CD4-positive, alpha-beta T cell treated with Interleukin-21 for 1 hour (primary cell): ENCODE data around the gene ST8SIA2.
"Not testable (repeated sequence)": the region's sequence is repeated elsewhere in the genome, so short reads cannot be mapped to it uniquely, and the experiment has no call there.

Experiments
- DNase-seq: peaks from one replicate; pipeline ENCODE4 v3.0.0-alpha.2; 2020

ST8SIA2 gene

DNA sequence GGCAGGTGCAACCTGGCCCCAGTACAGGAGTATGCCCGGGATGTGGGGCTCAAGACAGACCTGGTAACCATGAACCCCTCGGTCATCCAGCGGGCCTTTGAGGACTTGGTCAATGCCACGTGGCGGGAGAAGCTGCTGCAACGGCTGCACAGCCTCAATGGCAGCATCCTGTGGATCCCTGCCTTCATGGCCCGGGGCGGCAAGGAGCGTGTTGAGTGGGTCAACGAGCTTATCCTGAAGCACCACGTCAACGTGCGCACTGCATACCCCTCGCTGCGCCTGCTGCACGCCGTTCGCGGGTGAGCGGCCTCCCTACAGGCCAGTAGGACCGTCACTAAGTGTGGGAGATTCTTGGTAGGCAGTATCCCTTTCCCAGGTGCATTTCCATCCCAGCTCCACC, 51.0 kb downstream of the ST8SIA2 start:
- DNase-seq = no peak

DNA sequence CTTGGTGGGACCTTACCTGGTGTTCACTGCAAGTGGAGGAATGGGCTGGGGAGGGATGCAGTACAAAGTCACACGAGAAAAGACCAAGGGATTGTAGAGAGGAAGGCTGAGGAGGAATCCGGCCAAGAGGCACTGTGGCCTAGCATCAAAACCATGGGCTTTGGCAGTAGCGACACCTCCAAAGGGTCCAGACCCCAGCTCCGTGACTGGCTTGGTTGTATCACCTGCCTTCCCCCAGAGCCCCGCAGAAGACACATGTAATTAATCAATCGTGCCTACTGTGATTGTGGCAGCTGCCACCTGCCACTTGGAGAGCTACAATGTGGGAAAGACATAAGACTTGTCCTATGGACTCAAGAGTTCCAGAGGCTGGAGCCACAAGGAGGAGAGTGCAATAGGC, 54.7 kb downstream of the ST8SIA2 start:
- DNase-seq = no peak

DNA sequence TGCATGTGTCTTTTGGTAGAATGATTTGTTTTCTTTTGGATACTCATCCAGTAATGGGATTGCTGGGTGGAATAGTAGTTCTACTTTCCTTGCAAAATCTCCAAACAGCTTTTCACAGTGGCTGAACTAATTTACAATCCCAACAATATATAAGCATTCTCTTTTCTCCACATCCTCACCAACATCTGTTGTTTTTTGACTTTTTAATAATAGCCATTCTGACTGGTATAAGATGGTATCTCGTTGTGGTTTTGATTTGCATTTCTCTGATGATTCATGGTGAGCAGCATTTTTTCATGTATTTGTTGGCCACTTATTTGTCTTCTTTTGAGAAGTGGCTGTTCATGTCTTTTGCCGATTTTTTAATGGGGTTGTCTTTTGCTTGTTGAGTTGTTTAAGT, 55.8 kb downstream of the ST8SIA2 start:
- no peak for DNase-seq

DNA sequence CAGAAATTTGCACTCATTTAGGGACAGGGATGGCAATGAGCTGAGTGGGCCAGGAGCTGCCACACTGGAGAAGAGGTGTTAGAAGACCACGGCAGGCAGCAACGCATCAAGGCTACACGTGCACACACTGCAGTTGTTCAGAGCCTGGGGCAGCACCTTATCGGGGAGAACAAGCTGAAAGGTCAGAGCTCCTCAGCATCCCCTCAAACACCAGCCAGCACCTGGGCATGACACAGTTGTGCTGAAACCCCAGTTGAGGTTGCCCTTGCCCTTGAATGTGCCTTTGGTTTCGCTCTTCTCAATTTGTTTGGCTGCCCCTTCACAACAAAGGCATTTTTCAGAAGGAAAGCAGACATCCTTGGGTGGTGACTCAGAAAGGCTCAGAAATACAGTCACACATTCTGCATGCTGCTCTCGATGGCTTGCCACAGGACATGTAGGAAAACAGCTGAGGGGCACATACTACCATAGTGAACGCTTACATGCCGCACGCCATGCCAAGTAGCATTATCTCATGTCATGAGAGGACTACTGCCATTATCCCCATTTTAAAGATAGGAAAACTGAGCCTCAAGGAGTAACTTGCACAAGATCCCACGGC, 57.6 kb downstream of the ST8SIA2 start:
- no peak for DNase-seq

DNA sequence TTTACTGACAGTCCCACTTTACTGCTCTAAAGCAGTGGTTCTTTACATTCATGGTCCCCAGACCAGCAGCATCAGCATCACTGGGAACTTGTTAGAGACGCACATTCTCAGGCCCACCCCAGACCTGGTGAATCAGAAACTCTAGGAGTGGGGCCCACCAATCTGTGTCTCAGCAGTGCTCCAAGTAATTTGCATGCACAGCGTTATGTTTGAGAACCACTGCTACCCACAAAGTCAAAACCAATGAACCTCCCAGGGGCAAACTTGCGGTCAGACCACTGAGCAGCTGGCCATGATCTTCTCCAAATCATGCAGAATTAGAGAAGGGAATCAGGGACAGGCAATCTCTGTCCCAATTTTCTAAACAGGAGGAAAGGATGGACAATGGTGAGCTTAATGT, 58.5 kb downstream of the ST8SIA2 start:
- no peak for DNase-seq

- DNase-seq = no peak
Observed at GRCh38 chr15:92453607-92454006, 59.9 kb downstream of the ST8SIA2 start.

DNA sequence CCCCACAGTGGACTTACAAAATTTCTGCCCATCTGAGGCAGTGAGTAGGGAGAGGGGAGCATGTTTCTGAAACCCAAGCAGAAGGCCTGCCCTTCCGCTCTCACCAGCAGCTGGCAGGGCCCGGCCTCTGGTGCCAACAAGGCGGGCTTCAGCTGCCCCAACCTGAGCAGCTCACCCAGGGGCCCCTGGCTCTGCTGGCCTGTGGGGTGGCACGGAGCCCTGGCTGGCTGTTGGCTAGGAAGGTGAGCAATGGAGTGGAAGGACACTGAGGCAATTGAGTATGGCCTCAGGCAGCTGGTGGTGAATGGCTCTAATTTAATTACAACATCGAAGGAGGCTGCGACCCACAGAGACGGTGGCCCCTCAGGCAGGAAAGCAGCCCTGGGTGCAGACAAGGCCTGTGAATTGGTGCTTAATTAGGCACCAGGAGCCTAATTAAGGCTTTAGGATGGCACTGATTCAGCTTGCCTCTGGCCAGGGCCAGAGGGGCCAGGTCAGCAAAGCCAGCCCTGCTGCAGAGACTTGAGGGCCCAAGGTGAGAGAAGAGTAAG, 60.9 kb downstream of the ST8SIA2 start:
- DNase-seq = no peak

- no peak for DNase-seq
Observed at GRCh38 chr15:92455271-92455670, 61.6 kb downstream of the ST8SIA2 start.

- DNase-seq = no peak
Observed at GRCh38 chr15:92457471-92458041, 63.9 kb downstream of the ST8SIA2 start.

DNA sequence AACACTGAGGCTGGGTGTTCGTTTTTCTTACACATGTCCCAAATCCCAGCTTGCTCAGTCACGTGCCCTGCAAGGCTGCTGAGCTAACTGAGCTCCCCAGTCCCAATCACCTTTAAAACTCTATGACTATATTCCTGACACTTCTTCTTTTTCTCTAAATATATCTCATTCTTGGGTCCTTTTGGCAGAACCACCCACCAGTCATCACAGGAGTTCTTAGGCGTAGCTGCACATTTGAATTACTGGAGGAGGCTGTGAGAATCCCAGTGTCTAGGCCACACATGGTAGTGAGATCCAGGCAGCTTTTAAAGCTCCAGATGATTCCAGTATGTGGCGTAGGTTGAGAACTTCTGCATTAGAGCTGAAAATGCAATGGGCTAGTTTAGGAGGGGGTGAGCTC, 66.3 kb downstream of the ST8SIA2 start:
- DNase-seq = no peak

DNA sequence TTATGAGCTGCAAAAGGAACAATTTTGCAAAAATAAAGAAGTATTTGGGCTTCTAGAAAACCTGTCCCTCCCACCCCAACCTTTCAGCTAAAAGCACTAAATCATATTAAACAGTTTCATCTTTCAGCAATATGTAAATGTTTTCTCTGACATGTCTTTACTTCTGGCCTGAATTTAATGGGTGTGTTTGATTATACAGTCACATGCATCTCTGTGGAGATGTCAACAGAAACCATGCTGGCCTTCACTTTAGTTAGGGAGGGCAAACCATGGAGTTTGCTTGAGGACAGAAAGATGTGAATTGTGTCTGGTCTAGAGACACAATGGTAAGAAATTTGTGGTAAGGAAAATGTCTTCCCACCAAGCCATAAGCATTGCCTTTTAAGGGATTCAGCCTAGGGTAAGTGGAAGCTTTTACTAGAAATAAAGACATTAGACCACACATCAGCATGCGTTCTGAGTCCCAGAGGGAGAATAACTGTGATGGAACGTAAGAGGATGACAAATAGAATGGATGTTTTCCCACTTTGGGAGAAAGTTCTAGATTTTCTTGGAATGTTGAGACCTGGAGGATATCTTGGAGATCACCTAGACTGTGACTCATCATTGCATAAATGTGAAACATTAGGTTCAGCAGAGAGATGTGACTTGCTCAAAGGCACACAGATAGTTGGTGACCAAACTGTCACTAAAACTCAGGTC, 68.9 kb downstream of the ST8SIA2 start:
- no peak for DNase-seq

DNA sequence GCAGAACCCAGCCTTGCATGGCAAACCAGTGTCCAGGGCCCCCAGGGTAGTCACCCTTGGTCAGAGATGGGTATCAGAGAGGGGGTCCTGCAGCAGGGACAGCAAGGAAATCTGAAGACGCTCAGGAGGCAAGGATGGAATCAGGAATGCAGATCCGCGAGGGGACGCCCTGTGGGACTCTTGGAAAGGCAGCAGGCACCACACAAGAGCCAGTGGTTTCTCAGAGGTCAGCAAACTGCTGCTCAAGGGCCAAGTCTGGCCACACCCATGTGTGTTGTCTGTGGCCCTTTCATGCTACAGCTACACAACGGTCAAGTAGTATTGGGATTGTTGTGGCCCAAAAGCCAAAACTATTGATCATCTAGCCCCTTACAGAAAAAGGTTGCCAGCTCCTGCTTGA, 69.7 kb downstream of the ST8SIA2 start:
- no peak for DNase-seq

DNA sequence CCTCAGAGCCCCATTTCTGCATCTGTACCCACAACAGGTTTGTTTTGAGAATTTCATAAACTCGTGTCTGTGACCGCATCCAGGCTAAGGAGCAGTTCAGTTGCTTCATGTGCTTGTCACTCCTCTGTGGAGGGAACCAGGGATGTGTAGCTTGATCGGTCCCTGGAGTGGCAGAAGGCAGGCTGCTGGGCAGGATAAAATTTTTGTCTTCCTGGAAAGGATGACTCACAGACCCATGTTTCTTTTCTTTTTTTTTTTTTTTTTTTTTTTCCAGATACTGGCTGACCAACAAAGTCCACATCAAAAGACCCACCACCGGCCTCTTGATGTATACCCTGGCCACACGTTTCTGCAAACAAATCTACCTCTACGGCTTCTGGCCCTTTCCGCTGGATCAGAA, 70.1 kb downstream of the ST8SIA2 start:
- no peak for DNase-seq

DNA sequence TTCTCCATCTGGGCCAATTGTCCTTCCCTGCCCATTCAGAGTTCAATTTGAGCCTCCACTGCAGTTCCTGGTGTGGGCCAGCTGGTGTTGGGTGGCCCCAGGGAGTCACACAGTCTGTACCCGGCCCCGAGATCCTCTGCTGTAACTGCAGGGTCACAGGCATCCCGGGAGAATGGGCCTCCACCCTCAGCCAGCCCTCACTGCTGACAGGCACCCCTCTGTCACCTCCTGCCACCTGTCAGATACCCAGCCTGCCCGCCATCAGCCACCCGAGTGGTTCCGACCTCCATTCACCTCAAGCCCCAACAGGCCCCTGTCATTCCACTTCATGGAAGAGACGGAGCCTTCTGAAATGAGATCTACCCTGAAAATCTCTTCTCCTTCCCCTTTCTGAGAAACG, 73.2 kb downstream of the ST8SIA2 start:
- DNase-seq = no peak

- no peak for DNase-seq
Observed at GRCh38 chr15:92467245-92467644, 73.6 kb downstream of the ST8SIA2 start.

GRCh38 chr15:92468991-92469390, 75.3 kb downstream of the ST8SIA2 start:
- DNase-seq = no peak

- no peak for DNase-seq
Observed at GRCh38 chr15:92471288-92471687, 77.6 kb downstream of the ST8SIA2 start.

DNA sequence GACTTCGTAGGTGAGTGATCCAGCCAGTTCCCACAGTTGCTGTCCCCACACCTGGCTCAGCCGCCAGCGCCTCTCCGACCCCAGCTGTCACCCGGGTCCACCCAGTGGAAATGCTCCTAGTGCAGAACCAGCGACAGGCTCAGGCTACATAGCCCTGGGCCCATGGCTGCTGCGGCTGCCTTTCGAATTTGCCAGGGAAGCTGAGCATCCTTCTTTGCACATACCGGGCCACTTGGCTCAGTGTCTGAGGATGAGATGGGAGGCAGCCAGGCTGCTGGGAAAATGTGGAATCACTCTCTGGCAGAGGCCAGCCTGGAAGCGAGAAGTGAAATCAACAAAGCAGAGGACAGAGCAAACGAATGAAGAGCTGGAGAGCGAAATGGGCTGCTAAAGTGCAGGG, 80.1 kb downstream of the ST8SIA2 start:
- no peak for DNase-seq

GRCh38 chr15:92479730-92480129, 86.0 kb downstream of the ST8SIA2 start:
- not testable (repeated sequence) for DNase-seq

GRCh38 chr15:92480361-92480760, 86.7 kb downstream of the ST8SIA2 start:
- no peak for DNase-seq

DNA sequence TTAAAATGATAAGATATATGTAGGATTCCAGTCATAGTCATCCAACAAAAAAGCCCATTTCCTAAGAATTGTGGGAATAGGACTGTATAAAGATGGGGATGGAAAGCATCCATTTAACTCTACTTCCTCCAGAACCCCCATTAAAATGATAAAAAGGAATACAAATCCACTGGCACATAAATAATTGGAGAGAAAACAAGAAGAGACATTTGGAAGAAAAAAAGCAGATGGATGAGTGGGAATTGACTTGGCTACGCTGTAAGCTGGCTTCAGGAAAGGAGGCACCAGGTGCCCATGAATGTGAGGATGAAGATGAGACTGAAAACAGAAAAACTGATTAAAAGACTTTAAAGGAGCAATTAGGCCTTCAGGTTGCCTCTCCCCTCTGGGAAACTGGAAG, 91.8 kb downstream of the ST8SIA2 start:
- no peak for DNase-seq

DNA sequence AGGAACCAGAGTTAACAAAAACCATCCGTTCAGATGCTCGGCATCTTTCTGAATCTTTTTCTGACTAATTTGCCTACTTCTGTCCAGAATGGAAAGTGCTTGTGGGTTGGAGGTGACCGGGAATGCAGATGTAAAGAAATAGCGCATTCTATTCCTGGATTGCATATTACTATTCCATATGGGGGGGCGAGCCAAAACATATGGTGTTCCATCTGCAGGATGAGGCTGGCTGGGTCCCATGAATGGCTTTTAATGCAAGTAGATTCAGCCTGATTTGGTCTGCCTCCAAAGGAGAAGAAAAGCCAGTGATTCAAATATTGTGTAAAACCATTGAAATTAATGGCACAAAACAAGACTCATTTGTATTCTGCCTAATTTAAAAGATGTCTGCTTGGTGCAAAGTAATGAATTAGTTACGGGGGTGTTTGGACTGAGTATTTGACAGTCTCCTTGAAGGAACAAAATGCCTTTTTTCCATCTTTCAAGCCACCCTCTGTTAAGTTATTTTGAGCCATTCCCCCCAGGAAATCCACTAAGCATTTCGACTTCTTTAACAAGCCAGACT, 99.0 kb downstream of the ST8SIA2 start:
- no peak for DNase-seq

- no peak for DNase-seq
Observed at GRCh38 chr15:92494806-92495336, 101.2 kb downstream of the ST8SIA2 start.

GRCh38 chr15:92495446-92495845, 101.8 kb downstream of the ST8SIA2 start:
- DNase-seq = no peak
